GM12878 (cell line): ENCODE results near the gene TRIP12. TPM values are rescaled to one million over a fixed set of nuclear protein-coding genes. Genes with fewer than 3 reads are reported as not detected.

Source experiments
- ATAC-seq: fragments of 200-7000 bp; cut with Tn5 transposase; 3 replicates; pipeline ENCODE4 v1.9.1; 2020; ENCODE audit warnings: mild to moderate bottlenecking, moderate library complexity
- BruUV-seq: library from RNA; stranded (reverse); fragments of 400-500 nt; replicated peaks from 2 replicates; lab custom pipeline; 2021; lab: Mats Ljungman, UMichigan
- CTCF ChIA-PET: fragments of 300-600 bp; sonication (Branson Sonifier 250); formaldehyde crosslinking; extraction: SDS; loops from one replicate; lab custom pipeline; 2021; ENCODE audit warnings: inconsistent platforms; lab: Yijun Ruan, JAX
- POLR2A ChIA-PET: fragments of 350-600 bp; formaldehyde crosslinking; extraction: SDS; loops from one replicate; lab custom pipeline; 2021; ENCODE audit warnings: inconsistent platforms; lab: Charles Lee
- RAD21 ChIA-PET: fragments of 300-600 bp; sonication (Branson Sonifier 250); formaldehyde crosslinking; loops from one replicate; lab custom pipeline; 2023; ENCODE audit warnings: antibody characterized with exemption; ENCODE audit not compliant: unreplicated experiment; lab: Charles Lee
- SMC1A ChIA-PET: fragments of 300-600 bp; sonication (Branson Sonifier 250); formaldehyde crosslinking; loops from one replicate; lab custom pipeline; 2023; ENCODE audit not compliant: unreplicated experiment, uncharacterized antibody; lab: Charles Lee
- DNase-seq: peaks from one replicate; pipeline ENCODE4 v3.0.0-alpha.2; 2011; ENCODE audit warnings: low read depth, low spot score
- FAIRE-seq: peaks from 3 replicates; lab custom pipeline; 2011; peaks lifted over from hg19 to GRCh38; lab: Jason Lieb, UNC
- H2AFZ ChIP-seq: 2 replicates; pipeline ENCODE4 v1.6.0; 2011; ENCODE audit warnings: low read depth, low read length, control low read depth; ENCODE audit not compliant: control insufficient read depth
- H3K27ac ChIP-seq: 2 replicates; pipeline ENCODE4 v1.5.1; 2011; ENCODE audit warnings: control low read depth; ENCODE audit not compliant: control insufficient read depth, insufficient read depth
- H3K27me3 ChIP-seq, 2 experiments: replicated peaks in 1 of 2; 2 replicates each; pipeline versions ENCODE4 v1.6.0 to v1.6.1; 2011; ENCODE audit warnings: low read length in 1 of 2; ENCODE audit not compliant: control insufficient read depth in 2 of 2, insufficient read depth in 2 of 2
- H3K36me3 ChIP-seq, 2 experiments: 2 replicates each; pipeline ENCODE4 v1.5.1; 2011; ENCODE audit warnings: low read length in 1 of 2; ENCODE audit not compliant: control insufficient read depth in 2 of 2, insufficient read depth in 2 of 2
- H3K4me1 ChIP-seq: 2 replicates; pipeline ENCODE4 v1.6.1; 2011; ENCODE audit warnings: mild to moderate bottlenecking, low read length, moderate library complexity, mixed read lengths; ENCODE audit not compliant: control insufficient read depth, insufficient read depth
- H3K4me2 ChIP-seq: 2 replicates; pipeline ENCODE4 v1.6.0; 2011; ENCODE audit warnings: control low read depth; ENCODE audit not compliant: control insufficient read depth, insufficient read depth
- H3K4me3 ChIP-seq: fragments of 200-600 bp; sonication (generic); 2 replicates; pipeline ENCODE4 v1.5.1; 2016
- H3K79me2 ChIP-seq: 2 replicates; pipeline ENCODE4 v1.6.0; 2011; ENCODE audit warnings: low read length; ENCODE audit not compliant: control insufficient read depth, insufficient read depth
- H3K9ac ChIP-seq: 2 replicates; pipeline ENCODE4 v1.8.0; 2011; ENCODE audit warnings: low read length, control low read depth, mixed read lengths; ENCODE audit not compliant: control insufficient read depth, insufficient read depth
- H3K9me3 ChIP-seq: replicated peaks from 3 replicates; pipeline ENCODE4 v1.5.1; 2011; ENCODE audit warnings: mild to moderate bottlenecking, low read length; ENCODE audit not compliant: control insufficient read depth, insufficient read depth
- H4K20me1 ChIP-seq: 2 replicates; pipeline ENCODE4 v1.6.0; 2011; ENCODE audit not compliant: control insufficient read depth, insufficient read depth
- CREM ChIP-seq: IDR thresholded peaks from 2 replicates; pipeline ENCODE4 v1.6.1; 2014; ENCODE audit warnings: antibody characterized with exemption, low read depth
- DPF2 ChIP-seq: fragments of 450-650 bp; IDR thresholded peaks from 2 replicates; pipeline ENCODE4 v1.6.1; 2017; ENCODE audit warnings: mild to moderate bottlenecking
- GABPA ChIP-seq: IDR thresholded peaks from 2 replicates; pipeline ENCODE4 v1.6.1; 2014; ENCODE audit warnings: antibody characterized with exemption, low read depth, mild to moderate bottlenecking, inconsistent platforms
- HCFC1 ChIP-seq: fragments of 150-350 bp; IDR thresholded peaks from 2 replicates; pipeline ENCODE4 v1.6.1; 2014; ENCODE audit warnings: low read length
- IRF3 ChIP-seq: fragments of 450-650 bp; IDR thresholded peaks from 2 replicates; pipeline ENCODE4 v1.6.1; 2014; ENCODE audit warnings: mild to moderate bottlenecking
- KAT2A ChIP-seq: conservative IDR thresholded peaks from 2 replicates; pipeline ENCODE4 v1.6.1; 2011; ENCODE audit warnings: low read depth, low read length; ENCODE audit not compliant: control insufficient read depth
- NFXL1 ChIP-seq: fragments of 450-650 bp; IDR thresholded peaks from 2 replicates; pipeline ENCODE4 v1.6.1; 2017; ENCODE audit warnings: antibody characterized with exemption, mild to moderate bottlenecking, borderline replicate concordance
- NFYB ChIP-seq: IDR thresholded peaks from 2 replicates; pipeline ENCODE4 v1.6.1; 2011; ENCODE audit warnings: low read depth, mild to moderate bottlenecking, low read length, improper control_type of control experiment, moderate library complexity; ENCODE audit not compliant: insufficient read depth
- NR2C1 ChIP-seq: fragments of 450-650 bp; IDR thresholded peaks from 2 replicates; pipeline ENCODE4 v1.6.1; 2017; ENCODE audit warnings: antibody characterized with exemption, mild to moderate bottlenecking, moderate library complexity
- PKNOX1 ChIP-seq: fragments of 450-650 bp; IDR thresholded peaks from 2 replicates; pipeline ENCODE4 v1.6.1; 2016; ENCODE audit warnings: mild to moderate bottlenecking
- RUNX3 ChIP-seq: IDR thresholded peaks from 2 replicates; pipeline ENCODE4 v1.6.1; 2012; ENCODE audit warnings: low read length, inconsistent platforms
- SPI1 ChIP-seq: IDR thresholded peaks from 2 replicates; pipeline ENCODE4 v1.6.1; 2011; ENCODE audit warnings: low read depth, mild to moderate bottlenecking, low read length, moderate library complexity, borderline replicate concordance; ENCODE audit not compliant: insufficient read depth
- TARDBP ChIP-seq: IDR thresholded peaks from 2 replicates; pipeline ENCODE4 v1.6.1; 2016; ENCODE audit warnings: borderline replicate concordance
- TCF7 ChIP-seq: IDR thresholded peaks from 2 replicates; pipeline ENCODE4 v1.6.1; 2014; ENCODE audit warnings: antibody characterized with exemption, borderline replicate concordance
- ZNF384 ChIP-seq: IDR thresholded peaks from 2 replicates; pipeline ENCODE4 v1.6.1; 2012; ENCODE audit warnings: low read depth, mild to moderate bottlenecking, low read length, improper control_type of control experiment, borderline replicate concordance
- ZNF687 ChIP-seq: fragments of 450-650 bp; IDR thresholded peaks from 2 replicates; pipeline ENCODE4 v1.6.1; 2017; ENCODE audit warnings: mild to moderate bottlenecking, moderate library complexity
- WGBS: methylation state at CpG from one replicate; pipeline ENCODE4 v1.1.6; 2016; ENCODE audit warnings: low lambda C conversion rate; ENCODE audit not compliant: insufficient replicate concordance, insufficient coverage; ENCODE audit errors: missing lambda C conversion rate; 5-methylcytosine and 5-hydroxymethylcytosine counted together
- in situ Hi-C: fragments of 300-500 bp; cut with MboI; formaldehyde crosslinking; loops from 9 replicates; pipeline ENCODE4 v1.14.3; 2018; ENCODE audit warnings: mixed read lengths
- intact Hi-C: fragments of 100-400 bp; cut with micrococcal nuclease; formaldehyde crosslinking; loops from one replicate; pipeline ENCODE4 v1.14.2; 2022; ENCODE audit not compliant: unreplicated experiment
- polyA plus RNA-seq, 11 experiments: library from polyadenylated mRNA; depleted of rRNA in 4 of 11; unstranded in 6 of 11; stranded (reverse) in 5 of 11; fragments of >200 nt; fragmentation: Nextera tagmentation in 4 of 11; fragmentation: Illumina TruSeq in 1 of 11; extraction: Ambion mirVana in 4 of 11; extraction: Trizol in 1 of 11; gene quantifications; 1 replicate in 1 of 11; 2 replicates in 10 of 11; pipeline versions ENCODE4 v1.2.1 to v1.2.3, GENCODE V29; 2011 to 2016; ENCODE audit warnings: inconsistent platforms in 2 of 11, missing spikeins in 2 of 11, low read depth in 1 of 11
- total RNA-seq, 4 experiments: library from RNA; depleted of rRNA in 3 of 4; stranded (reverse); fragments of >200 nt in 3 of 4; fragmentation: Illumina TruSeq in 1 of 4; extraction: Trizol in 1 of 4; gene quantifications; 2 replicates each; pipeline versions ENCODE4 v1.2.1 to v1.2.3, GENCODE V29; 2013 to 2021

TRIP12 gene
- total and polyA plus RNA-seq, 10 of the 15 experiments (the other 5 are each of a cell fraction or from before 2014, with no cell fraction given) = 23.1 to 207 (median 97.0) TPM

GRCh38 chr2:229798446-229799155 is 123.2 kb downstream of the TRIP12 start:
- SMC1A ChIA-PET = interaction anchor here (0.6 to 1.5 kb wide), 6 partner anchors 16 to 77 kb away, joined by 3 to 4 read pairs (median 3); no protein-coding TSS in a partner anchor
- Histone ChIP-seq H3K4me1 (no peaks in the 10 kb centered on the region), H3K36me3 (peaks cover 5 to 44% of the 10 kb centered on the region in 2 experiments), H2AFZ (no peak overlapping the region), H3K27ac (no peak overlapping the region), H3K79me2 (no peaks in the 10 kb centered on the region), H3K4me2 (no peak overlapping the region), H3K27me3 (no peaks in the 10 kb centered on the region), H4K20me1 (no peaks in the 10 kb centered on the region), H3K9ac (no peak overlapping the region), H3K9me3 (no peaks in the 10 kb centered on the region), H3K4me3 (no peak overlapping the region)
- 94% methylated on average over 5 of the region's 5 CpGs for WGBS
- no TSS peak for BruUV-seq
- POLR2A ChIA-PET = interaction anchor here (0.7 kb wide), 1 partner anchor 129 kb away, joined by 3 read pairs; no protein-coding TSS in a partner anchor
- in situ Hi-C loops = loop anchor here (25.0 kb wide), 1 partner anchor 364 kb away; no protein-coding TSS in a partner anchor
- RAD21 ChIA-PET = interaction anchor here (1.2 to 3.6 kb wide), 2 partner anchors 66 to 113 kb away, joined by 4 to 44 read pairs; no protein-coding TSS in a partner anchor
- intact Hi-C loops = no loop called here
- no peak for FAIRE-seq
- CTCF ChIA-PET = interaction anchor here (0.5 to 7.6 kb wide), 6 partner anchors 13 to 392 kb away, joined by 3 to 107 read pairs (median 3); no protein-coding TSS in a partner anchor
- ATAC-seq = no peak
- DNase-seq = no peak
- TF ChIP-seq CREM = no peak
- TF ChIP-seq PKNOX1 = no peak
- no peak for TF ChIP-seq KAT2A
- TF ChIP-seq ZNF687 = no peak
- TF ChIP-seq TCF7 = no peak
- TF ChIP-seq NFYB = no peak
- TF ChIP-seq HCFC1 = no peak
- no peak for TF ChIP-seq NFXL1
- no peak for TF ChIP-seq GABPA
- no peak for TF ChIP-seq ZNF384
- TF ChIP-seq IRF3 = no peak
- no peak for TF ChIP-seq DPF2
- TF ChIP-seq TARDBP = no peak
- no peak for TF ChIP-seq RUNX3
- TF ChIP-seq NR2C1 = no peak
- no peak for TF ChIP-seq SPI1
